Loucy (cell line): ENCODE results near the gene NNAT.

Experiments used
- H2AFZ ChIP-seq: fragments of 200-600 bp; sonication (generic); 2 replicates; pipeline ENCODE4 v1.6.0; 2016; ENCODE audit warnings: antibody characterized with exemption, mild to moderate bottlenecking, low read length, moderate library complexity
- H3F3A ChIP-seq: fragments of 200-600 bp; 2 replicates; pipeline ENCODE4 v1.6.0; 2016; ENCODE audit warnings: antibody characterized with exemption, low read depth, mild to moderate bottlenecking
- H3K27me3 ChIP-seq: fragments of 200-600 bp; sonication (generic); 2 replicates; pipeline ENCODE4 v1.6.1; 2014; ENCODE audit warnings: low read length, mild to moderate bottlenecking; ENCODE audit not compliant: insufficient read depth, poor library complexity, severe bottlenecking
- H3K36me3 ChIP-seq: fragments of 200-600 bp; sonication (generic); 2 replicates; pipeline ENCODE4 v1.6.1; 2016; ENCODE audit warnings: low read length; ENCODE audit not compliant: insufficient read depth
- H3K4me1 ChIP-seq: fragments of 200-600 bp; sonication (generic); 2 replicates; pipeline ENCODE4 v1.5.1; 2014; ENCODE audit warnings: low read length, mild to moderate bottlenecking; ENCODE audit not compliant: insufficient read depth, poor library complexity, severe bottlenecking
- H3K4me2 ChIP-seq: fragments of 200-600 bp; sonication (generic); 2 replicates; pipeline ENCODE4 v1.6.0; 2014; ENCODE audit warnings: antibody characterized with exemption, low read length, low read depth, mild to moderate bottlenecking; ENCODE audit not compliant: poor library complexity, severe bottlenecking
- H3K4me3 ChIP-seq: fragments of 200-600 bp; sonication (generic); 2 replicates; pipeline ENCODE4 v1.5.1; 2014; ENCODE audit warnings: low read length, mild to moderate bottlenecking, mixed read lengths; ENCODE audit not compliant: poor library complexity, severe bottlenecking
- H3K79me2 ChIP-seq: fragments of 200-600 bp; sonication (generic); 2 replicates; pipeline ENCODE4 v1.6.1; 2014; ENCODE audit warnings: low read length; ENCODE audit not compliant: insufficient read depth
- H3K9ac ChIP-seq: fragments of 200-600 bp; sonication (generic); 2 replicates; pipeline ENCODE4 v1.6.0; 2014; ENCODE audit warnings: mild to moderate bottlenecking, low read depth, low read length, moderate library complexity; ENCODE audit not compliant: poor library complexity, severe bottlenecking
- H3K9me2 ChIP-seq: fragments of 200-600 bp; sonication (generic); replicated peaks from 2 replicates; pipeline ENCODE4 v1.6.1; 2016; ENCODE audit warnings: low read depth, low read length, mixed read lengths
- H3K9me3 ChIP-seq: fragments of 200-600 bp; sonication (generic); 2 replicates; pipeline ENCODE4 v1.6.1; 2014; ENCODE audit warnings: mild to moderate bottlenecking, antibody characterized with exemption, low read length, low read depth; ENCODE audit not compliant: insufficient read depth
- H4K20me1 ChIP-seq: fragments of 200-600 bp; sonication (generic); 2 replicates; pipeline ENCODE4 v1.6.0; 2014; ENCODE audit warnings: antibody characterized with exemption, low read length, mild to moderate bottlenecking; ENCODE audit not compliant: insufficient read depth, poor library complexity, severe bottlenecking
- CTCF ChIP-seq: fragments of 200-600 bp; sonication (generic); conservative IDR thresholded peaks from 2 replicates; pipeline ENCODE4 v1.5.1; 2014; ENCODE audit warnings: mild to moderate bottlenecking, antibody characterized with exemption, low read length
- EZH2phosphoT487 ChIP-seq: fragments of 200-600 bp; IDR thresholded peaks from 2 replicates; pipeline ENCODE4 v1.6.1; 2018; ENCODE audit warnings: antibody characterized with exemption, mild to moderate bottlenecking, moderate library complexity, borderline replicate concordance

The NNAT gene

GRCh38 chr20:37500311-37500710 lies 20.7 kb upstream of the NNAT start:
- H3K36me3 ChIP-seq = no peaks in the 10 kb centered on the region
- TF ChIP-seq CTCF (no peak), EZH2phosphoT487 (no peak)
- no peak overlapping the region for H3K9ac ChIP-seq
- no peaks in the 10 kb centered on the region for H3K9me3 ChIP-seq
- H3K79me2 ChIP-seq = no peaks in the 10 kb centered on the region
- H3K4me1 ChIP-seq = no peaks in the 10 kb centered on the region
- H2AFZ ChIP-seq = no peak overlapping the region
- no peaks in the 10 kb centered on the region for H3K27me3 ChIP-seq
- no peaks in the 10 kb centered on the region for H4K20me1 ChIP-seq
- no peaks in the 10 kb centered on the region for H3F3A ChIP-seq
- no peaks in the 10 kb centered on the region for H3K9me2 ChIP-seq
- H3K4me2 ChIP-seq = no peak overlapping the region
- no peak overlapping the region for H3K4me3 ChIP-seq

- H3K79me2 ChIP-seq = no peaks in the 10 kb centered on the region
- no peaks in the 10 kb centered on the region for H3K36me3 ChIP-seq
- no peak overlapping the region for H2AFZ ChIP-seq
- H3K4me1 ChIP-seq = no peaks in the 10 kb centered on the region
- H3K9me2 ChIP-seq = no peaks in the 10 kb centered on the region
- H4K20me1 ChIP-seq = no peaks in the 10 kb centered on the region
- H3K27me3 ChIP-seq = no peaks in the 10 kb centered on the region
- H3K4me3 ChIP-seq = no peak overlapping the region
- H3K9me3 ChIP-seq = no peaks in the 10 kb centered on the region
- TF ChIP-seq CTCF = no peak
- TF ChIP-seq EZH2phosphoT487 = no peak
- H3F3A ChIP-seq = no peaks in the 10 kb centered on the region
- H3K4me2 ChIP-seq = no peak overlapping the region
- H3K9ac ChIP-seq = no peak overlapping the region
Observed at GRCh38 chr20:37501940-37502339, 19.1 kb upstream of the NNAT start.

DNA sequence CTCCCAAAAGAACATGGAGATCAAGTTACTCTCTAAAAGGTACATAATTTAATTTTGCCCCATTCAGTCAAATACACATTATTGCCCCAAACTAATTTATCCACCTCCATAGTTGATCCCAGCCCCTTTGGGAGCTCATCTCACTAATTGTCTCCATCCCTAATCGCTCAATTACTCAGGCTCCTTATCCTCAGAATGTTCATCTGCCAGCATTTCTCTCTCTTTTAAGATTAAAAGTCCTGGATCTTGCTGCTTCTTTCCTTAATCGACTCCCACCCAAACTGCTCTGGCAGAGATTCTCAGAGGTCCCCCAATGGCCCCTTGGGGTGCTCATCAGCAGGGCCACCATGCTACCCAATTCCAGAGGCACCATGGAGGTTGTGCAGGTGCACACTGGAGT lies 18.4 kb upstream of the NNAT start:
- H3K79me2 ChIP-seq = no peaks in the 10 kb centered on the region
- no peak overlapping the region for H2AFZ ChIP-seq
- no peaks in the 10 kb centered on the region for H3K4me1 ChIP-seq
- no peaks in the 10 kb centered on the region for H3K36me3 ChIP-seq
- no peak overlapping the region for H3K9ac ChIP-seq
- TF ChIP-seq CTCF (no peak), EZH2phosphoT487 (no peak)
- H3K9me3 ChIP-seq = no peaks in the 10 kb centered on the region
- no peaks in the 10 kb centered on the region for H3K9me2 ChIP-seq
- no peak overlapping the region for H3K4me2 ChIP-seq
- H3K4me3 ChIP-seq = no peak overlapping the region
- no peaks in the 10 kb centered on the region for H4K20me1 ChIP-seq
- H3F3A ChIP-seq = no peaks in the 10 kb centered on the region
- no peaks in the 10 kb centered on the region for H3K27me3 ChIP-seq
